K562 (cell line): Measurements from ENCODE around the gene ERCC1. TPM values are rescaled to one million over a fixed set of nuclear protein-coding genes. Genes with fewer than 3 reads are reported as not detected.

ENCODE experiments used
- ATAC-seq: fragments of 200-7000 bp; cut with Tn5 transposase; 3 replicates; pipeline ENCODE4 v1.9.1; 2020; ENCODE audit warnings: moderate library complexity
- BruUV-seq: library from RNA; stranded (reverse); fragments of 400-500 nt; replicated peaks from 2 replicates; lab custom pipeline; 2021; lab: Mats Ljungman, UMichigan
- CTCF ChIA-PET: fragments of 300-600 bp; formaldehyde crosslinking; extraction: SDS; loops from one replicate; lab custom pipeline; 2021; ENCODE audit warnings: low intra/inter-chr PET ratio; lab: Yijun Ruan, JAX
- POLR2A ChIA-PET: fragments of 300-600, 350-650 bp; sonication (Branson Sonifier 250); formaldehyde crosslinking; extraction: SDS; loops from one replicate; lab custom pipeline; 2021; ENCODE audit warnings: antibody characterized with exemption, inconsistent platforms; lab: Yijun Ruan, JAX
- DNase-seq, 4 experiments: peaks; one replicate each; pipeline versions ENCODE4 v3.0.0 to v3.0.0-alpha.2; 2011 to 2018; ENCODE audit warnings: low spot score in 3 of 4, mixed read lengths in 3 of 4; ENCODE audit errors: extremely low read depth in 1 of 4
- FAIRE-seq: peaks from 2 replicates; lab custom pipeline; 2011; peaks lifted over from hg19 to GRCh38; lab: Jason Lieb, UNC
- H2AFZ ChIP-seq: 2 replicates; pipeline ENCODE4 v1.6.0; 2011; ENCODE audit warnings: low read depth, low read length, control low read depth, inconsistent platforms
- H3K27ac ChIP-seq: fragments of 200-600 bp; 3 replicates; pipeline ENCODE4 v1.8.0; 2011; ENCODE audit warnings: low read depth, mild to moderate bottlenecking, control low read depth, inconsistent platforms, low read length, moderate library complexity, mixed read lengths; ENCODE audit errors: extremely low read depth
- H3K27me3 ChIP-seq, 2 experiments: fragments of 300-600 bp in 1 of 2; 2 replicates in 1 of 2; 3 replicates in 1 of 2; pipeline versions ENCODE4 v1.6.0 to v1.8.0; 2011; ENCODE audit warnings: inconsistent platforms in 2 of 2, low read length in 2 of 2, mild to moderate bottlenecking in 1 of 2, mixed read lengths in 1 of 2, moderate library complexity in 1 of 2; ENCODE audit not compliant: control insufficient read depth in 2 of 2, insufficient read depth in 2 of 2
- H3K36me3 ChIP-seq: fragments of 300-600 bp; 3 replicates; pipeline ENCODE4 v1.8.0; 2011; ENCODE audit warnings: mild to moderate bottlenecking, low read length, inconsistent platforms; ENCODE audit not compliant: control insufficient read depth, insufficient read depth
- H3K4me1 ChIP-seq, 2 experiments: fragments of 200-600 bp in 1 of 2; replicated peaks in 1 of 2; 2 replicates in 1 of 2; 3 replicates in 1 of 2; pipeline versions ENCODE4 v1.5.1 to v1.8.0; 2011; ENCODE audit warnings: inconsistent platforms in 2 of 2, low read length in 2 of 2, mild to moderate bottlenecking in 1 of 2, mixed read lengths in 1 of 2, moderate library complexity in 1 of 2; ENCODE audit not compliant: control insufficient read depth in 2 of 2, insufficient read depth in 2 of 2
- H3K4me2 ChIP-seq: 2 replicates; pipeline ENCODE4 v1.6.1; 2011; ENCODE audit warnings: low read length, control low read depth, inconsistent platforms, mixed read lengths; ENCODE audit not compliant: insufficient read depth
- H3K4me3 ChIP-seq: fragments of 200-600 bp; sonication (generic), shearing (Covaris generic); 2 replicates; pipeline ENCODE4 v1.5.1; 2016; ENCODE audit warnings: control low read depth, inconsistent platforms
- H3K79me2 ChIP-seq: fragments of 200-600 bp; 3 replicates; pipeline ENCODE4 v1.8.0; 2011; ENCODE audit warnings: low read length, inconsistent platforms; ENCODE audit not compliant: control insufficient read depth, insufficient read depth
- H3K9ac ChIP-seq, 2 experiments: 2 replicates each; pipeline versions ENCODE4 v1.6.0 to v1.6.1; 2011; ENCODE audit warnings: low read depth in 2 of 2, low read length in 2 of 2, control low read depth in 1 of 2, inconsistent platforms in 1 of 2, mild to moderate bottlenecking in 1 of 2, mixed read lengths in 1 of 2; ENCODE audit not compliant: insufficient read depth in 1 of 2
- H3K9me1 ChIP-seq: one replicate; pipeline ENCODE4 v1.6.0; 2011; ENCODE audit warnings: inconsistent platforms, mild to moderate bottlenecking, low read length, moderate library complexity; ENCODE audit not compliant: control insufficient read depth, insufficient read depth
- H3K9me3 ChIP-seq: replicated peaks from 2 replicates; pipeline ENCODE4 v1.5.1; 2011; ENCODE audit warnings: low read depth, low read length, inconsistent platforms; ENCODE audit not compliant: control insufficient read depth, insufficient read depth
- H4K20me1 ChIP-seq: replicated peaks from 2 replicates; pipeline ENCODE4 v1.6.1; 2011; ENCODE audit warnings: low read length, inconsistent platforms, mixed read lengths; ENCODE audit not compliant: control insufficient read depth, insufficient read depth
- BRD4 ChIP-seq: fragments of 200-600 bp; sonication (generic); IDR thresholded peaks from 2 replicates; pipeline ENCODE4 v1.6.1; 2017; ENCODE audit warnings: inconsistent platforms
- CREB3 ChIP-seq: fragments of 450-650 bp; conservative IDR thresholded peaks from 2 replicates; pipeline ENCODE4 v1.6.1; 2016; ENCODE audit warnings: missing genetic modification characterization, low read depth, mild to moderate bottlenecking, missing compliant biosample characterization, moderate library complexity
- EGR1 ChIP-seq: fragments of 450-650 bp; conservative IDR thresholded peaks from 2 replicates; pipeline ENCODE4 v1.6.1; 2017; ENCODE audit warnings: mild to moderate bottlenecking
- GATAD2A ChIP-seq: fragments of 450-650 bp; IDR thresholded peaks from 2 replicates; pipeline ENCODE4 v1.6.1; 2017
- HDAC1 ChIP-seq, 2 experiments: fragments of 450-650 bp; IDR thresholded peaks; 2 replicates each; pipeline ENCODE4 v1.6.1; 2016 to 2017; ENCODE audit warnings: inconsistent platforms in 1 of 2, mild to moderate bottlenecking in 1 of 2, moderate library complexity in 1 of 2
- KDM5B ChIP-seq: fragments of 200-600 bp; sonication (generic); IDR thresholded peaks from 2 replicates; pipeline ENCODE4 v1.6.1; 2012; ENCODE audit warnings: low read depth, mild to moderate bottlenecking, moderate library complexity, low read length, control low read depth, inconsistent platforms; ENCODE audit not compliant: insufficient replicate concordance
- KLF16 ChIP-seq: IDR thresholded peaks from 2 replicates; pipeline ENCODE4 v1.6.1; 2016; ENCODE audit warnings: antibody characterized with exemption
- MAZ ChIP-seq, 2 experiments: fragments of 450-650 bp in 1 of 2; sonication (generic) in 1 of 2; formaldehyde crosslinking; IDR thresholded peaks in 1 of 2; conservative IDR thresholded peaks in 1 of 2; 2 replicates each; pipeline versions ENCODE4 v1.4.0 to v1.5.0; 2020; ENCODE audit warnings: mild to moderate bottlenecking in 1 of 2, missing genetic modification reagents in 1 of 2
- MEIS2 ChIP-seq: fragments of 450-650 bp; IDR thresholded peaks from 2 replicates; pipeline ENCODE4 v1.6.1; 2014; ENCODE audit warnings: mild to moderate bottlenecking; ENCODE audit not compliant: partially characterized antibody
- POLR2AphosphoS5 ChIP-seq: IDR thresholded peaks from 2 replicates; pipeline ENCODE4 v1.6.1; 2011; ENCODE audit warnings: mild to moderate bottlenecking, low read depth, low read length, moderate library complexity; ENCODE audit not compliant: control insufficient read depth, insufficient read depth
- POLR2G ChIP-seq: fragments of 200-400 bp; formaldehyde crosslinking; IDR thresholded peaks from 2 replicates; pipeline ENCODE4 v1.6.1; 2017; ENCODE audit warnings: low read depth, mild to moderate bottlenecking, antibody characterized with exemption, low read length, moderate library complexity
- RBFOX2 ChIP-seq: fragments of 200-400 bp; formaldehyde crosslinking; IDR thresholded peaks from 2 replicates; pipeline ENCODE4 v1.6.1; 2017; ENCODE audit warnings: low read depth, mild to moderate bottlenecking, low read length, moderate library complexity
- RBM17 ChIP-seq: fragments of 200-400 bp; formaldehyde crosslinking; IDR thresholded peaks from 2 replicates; pipeline ENCODE4 v1.6.1; 2017; ENCODE audit warnings: low read depth, mild to moderate bottlenecking, low read length, borderline replicate concordance
- TARDBP ChIP-seq: fragments of 450-650 bp; IDR thresholded peaks from 2 replicates; pipeline ENCODE4 v1.6.1; 2016
- WHSC1 ChIP-seq: IDR thresholded peaks from one replicate; pipeline ENCODE4 v1.6.1; 2012; ENCODE audit warnings: low read length, control low read depth, inconsistent platforms
- XRCC3 ChIP-seq: fragments of 450-650 bp; IDR thresholded peaks from 2 replicates; pipeline ENCODE4 v1.6.1; 2017; ENCODE audit warnings: mild to moderate bottlenecking, moderate library complexity
- ZNF24 ChIP-seq: fragments of 450-650 bp; IDR thresholded peaks from 2 replicates; pipeline ENCODE4 v1.6.1; 2016
- WGBS: fragments of 100-300 bp; shearing (Covaris generic); methylation state at CpG from one replicate; pipeline ENCODE4 v1.1.6; 2016; ENCODE audit warnings: low coverage, mixed read lengths; ENCODE audit not compliant: insufficient coverage; ENCODE audit errors: missing lambda C conversion rate; 5-methylcytosine and 5-hydroxymethylcytosine counted together
- in situ Hi-C: fragments of 300-500 bp; cut with MboI; formaldehyde crosslinking; loops from 4 replicates; pipeline ENCODE4 v1.15.0; 2018; ENCODE audit warnings: inconsistent platforms, mixed read lengths
- intact Hi-C: fragments of 100-400 bp; cut with micrococcal nuclease; formaldehyde crosslinking; loops from 2 replicates; pipeline ENCODE4 v1.14.2; 2022
- polyA plus RNA-seq, 8 experiments: library from polyadenylated mRNA; depleted of rRNA in 4 of 8; stranded (reverse) in 5 of 8; unstranded in 3 of 8; fragments of >200 nt; fragmentation: Nextera tagmentation in 2 of 8; fragmentation: Illumina TruSeq in 1 of 8; extraction: Ambion mirVana in 2 of 8; extraction: Trizol in 1 of 8; gene quantifications; 2 replicates each; pipeline versions ENCODE4 v1.2.1 to v1.2.3, GENCODE V29; 2011 to 2014; ENCODE audit warnings: inconsistent platforms in 1 of 8, missing spikeins in 1 of 8
- total RNA-seq, 7 experiments: library from RNA; depleted of rRNA in 6 of 7; stranded (reverse); fragments of >200 nt in 6 of 7; fragmentation: Illumina TruSeq in 2 of 7; extraction: Trizol in 2 of 7; gene quantifications; 2 replicates each; pipeline versions ENCODE4 v1.2.1 to v1.2.3, GENCODE V29; 2011 to 2021; ENCODE audit warnings: low replicate concordance in 1 of 7
- TF ChIP-seq, protein P1 (sequence below): fragments of 250-450 bp; sonication (Bioruptor Pico); IDR thresholded peaks from 2 replicates; pipeline ENCODE4 v1.4.0; 2020; ENCODE audit warnings: borderline replicate concordance

ERCC1 gene
- total and polyA plus RNA-seq, 9 of the 15 experiments (the other 6 are each of a cell fraction or from before 2014, with no cell fraction given) = 9.3 to 92.6 (median 60.0) TPM

- ATAC-seq = no peak
- H3K9me1 ChIP-seq = no peaks in the 10 kb centered on the region
- intact Hi-C loops = no loop called here
- H3K36me3 ChIP-seq = no peaks in the 10 kb centered on the region
- no peak overlapping the region for H3K27ac ChIP-seq
- H2AFZ ChIP-seq = peak overlapping the region; percentile 87
- H3K27me3 ChIP-seq = no peaks in the 10 kb centered on the region
- 43% methylated on average over 34 of the region's 44 CpGs for WGBS
- H3K4me1 ChIP-seq = peaks cover 18 to 41% of the 10 kb centered on the region in 2 experiments; a peak in 4 of 5 replicates
- FAIRE-seq = no peak
- H3K4me2 ChIP-seq = peak overlapping the region; percentile 49
- no peaks in the 10 kb centered on the region for H3K9me3 ChIP-seq
- peak overlapping the region; percentile 16 to 83; a peak in 3 of 4 replicates for H3K9ac ChIP-seq
- no peaks in the 10 kb centered on the region for H4K20me1 ChIP-seq
- in situ Hi-C loops = no loop called here
- ChIA-PET CTCF (no interaction called here), POLR2A (interaction anchor here (0.6 to 0.7 kb wide), 2 partner anchors 67 to 486 kb away, joined by 3 to 4 read pairs; no protein-coding TSS in a partner anchor)
- no peaks in the 10 kb centered on the region for H3K79me2 ChIP-seq
- no peak for DNase-seq
- H3K4me3 ChIP-seq = no peak overlapping the region
- no TSS peak for BruUV-seq
- no peak for TF ChIP-seq CREB3 (tag)
- no peak for TF ChIP-seq KDM5B
- TF ChIP-seq XRCC3 = no peak
- TF ChIP-seq WHSC1 = no peak
- TF ChIP-seq POLR2AphosphoS5 = peak; percentile 48; the same call in 1 of the 2 replicates
- 0 out of 4 replicates have a peak, but pooled peaks of 1 of the 2 experiments have one; percentile 26 for TF ChIP-seq HDAC1 (IDR thresholded peaks at IDR 0.05)
- TF ChIP-seq, protein P1, sequence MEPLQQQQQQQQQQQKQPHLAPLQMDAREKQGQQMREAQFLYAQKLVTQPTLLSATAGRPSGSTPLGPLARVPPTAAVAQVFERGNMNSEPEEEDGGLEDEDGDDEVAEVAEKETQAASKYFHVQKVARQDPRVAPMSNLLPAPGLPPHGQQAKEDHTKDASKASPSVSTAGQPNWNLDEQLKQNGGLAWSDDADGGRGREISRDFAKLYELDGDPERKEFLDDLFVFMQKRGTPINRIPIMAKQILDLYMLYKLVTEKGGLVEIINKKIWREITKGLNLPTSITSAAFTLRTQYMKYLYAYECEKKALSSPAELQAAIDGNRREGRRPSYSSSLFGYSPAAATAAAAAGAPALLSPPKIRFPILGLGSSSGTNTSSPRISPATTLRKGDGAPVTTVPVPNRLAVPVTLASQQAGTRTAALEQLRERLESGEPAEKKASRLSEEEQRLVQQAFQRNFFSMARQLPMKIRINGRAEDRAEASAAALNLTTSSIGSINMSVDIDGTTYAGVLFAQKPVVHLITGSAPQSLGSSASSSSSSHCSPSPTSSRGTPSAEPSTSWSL (CRISPR knock-in tag) = no peak
- TF ChIP-seq GATAD2A = 0 out of 2 replicates have a peak, but pooled peaks have one; percentile 53
- TF ChIP-seq BRD4 = no peak
- TF ChIP-seq TARDBP = no peak
- TF ChIP-seq KLF16 = no peak
- TF ChIP-seq MAZ (CRISPR knock-in tag; conservative IDR thresholded peaks at IDR 0.05 in 1 of 2, IDR thresholded peaks at IDR 0.05 in 1 of 2) = no peak
- peak; percentile 37; the same call in 1 of the 2 replicates for TF ChIP-seq POLR2G
- TF ChIP-seq RBM17 = no peak
- TF ChIP-seq ZNF24 = no peak
- no peak for TF ChIP-seq MEIS2
- TF ChIP-seq EGR1 = peak; percentile 65
- TF ChIP-seq RBFOX2 = peak; percentile 26; the same call in 1 of the 2 replicates
These were observed 49.0 kb upstream of the ERCC1 start for GRCh38 chr19:45472563-45473366.
